HUES64 (cell line): ENCODE data around the gene ADCY2.

Experiments used
- H3K27ac ChIP-seq: 2 replicates; pipeline ENCODE4 v1.7.0; 2013; ENCODE audit warnings: low read depth, low read length, inconsistent platforms
- H3K27me3 ChIP-seq: 2 replicates; pipeline ENCODE4 v1.6.1; 2013; ENCODE audit warnings: mild to moderate bottlenecking, low read length; ENCODE audit not compliant: insufficient read depth
- H3K36me3 ChIP-seq: 2 replicates; pipeline ENCODE4 v1.6.1; 2013; ENCODE audit warnings: mild to moderate bottlenecking, low read length; ENCODE audit not compliant: insufficient read depth
- H3K4me1 ChIP-seq: 2 replicates; pipeline ENCODE4 v1.6.1; 2013; ENCODE audit warnings: mild to moderate bottlenecking, low read length, moderate library complexity; ENCODE audit not compliant: insufficient read depth
- H3K4me3 ChIP-seq: 2 replicates; pipeline ENCODE4 v1.5.1; 2013; ENCODE audit warnings: mild to moderate bottlenecking, low read length, moderate library complexity
- H3K9ac ChIP-seq: 2 replicates; pipeline ENCODE4 v1.6.1; 2013; ENCODE audit warnings: mild to moderate bottlenecking, low read depth, low read length
- H3K9me3 ChIP-seq: 2 replicates; pipeline ENCODE4 v1.6.1; 2013; ENCODE audit warnings: low read depth, low read length; ENCODE audit not compliant: insufficient read depth
- WGBS: fragments of 150-250, 120-280 bp; methylation state at CpG from one replicate; pipeline ENCODE4 v1.1.7; 2013; ENCODE audit warnings: missing lambda C conversion rate; 5-methylcytosine and 5-hydroxymethylcytosine counted together

ADCY2 gene

GRCh38 chr5:7589800-7590199 lies 193.9 kb downstream of the ADCY2 start:
- Histone ChIP-seq H3K4me1 (peaks cover 4% of the 10 kb centered on the region; the same call in 1 of the 2 replicates), H3K4me3 (no peak overlapping the region)

DNA sequence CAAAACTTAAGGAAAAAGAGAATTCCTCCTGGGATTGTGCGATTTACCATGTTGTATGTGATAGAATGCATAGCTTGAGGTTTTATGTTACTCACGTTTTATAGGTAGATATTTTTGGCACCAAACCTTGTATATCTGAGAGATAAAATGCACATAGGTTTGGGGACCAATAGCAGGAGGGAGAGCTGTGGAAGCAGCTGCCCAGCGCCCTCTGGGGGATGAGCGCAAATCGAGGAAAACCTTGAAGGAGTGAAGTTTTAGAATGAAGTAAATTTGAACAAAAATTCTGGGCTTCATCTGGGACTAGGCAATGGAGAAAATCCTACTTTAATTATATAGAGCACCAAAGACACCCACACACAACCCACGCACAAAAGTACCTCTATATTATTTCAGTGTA lies 197.0 kb downstream of the ADCY2 start:
- no peak overlapping the region for H3K4me3 ChIP-seq
- H3K36me3 ChIP-seq, result no peaks in the 10 kb centered on the region
- no peaks in the 10 kb centered on the region for H3K9me3 ChIP-seq
- WGBS, result 75% methylated on average over 5 of the region's 6 CpGs
- no peaks in the 10 kb centered on the region for H3K27me3 ChIP-seq
- no peak overlapping the region for H3K9ac ChIP-seq
- peaks cover 28% of the 10 kb centered on the region for H3K4me1 ChIP-seq
- H3K27ac ChIP-seq, result no peak overlapping the region

More at GRCh38 chr5:7589800-7590199, 193.9 kb downstream of the ADCY2 start:
- peaks cover 3% of the 10 kb centered on the region; the same call in 1 of the 2 replicates for H3K36me3 ChIP-seq
- no peak overlapping the region for H3K27ac ChIP-seq
- no peaks in the 10 kb centered on the region for H3K9me3 ChIP-seq
- 89% methylated on average over 5 of the region's 5 CpGs for WGBS
- H3K9ac ChIP-seq, result no peak overlapping the region
- no peaks in the 10 kb centered on the region for H3K27me3 ChIP-seq

DNA sequence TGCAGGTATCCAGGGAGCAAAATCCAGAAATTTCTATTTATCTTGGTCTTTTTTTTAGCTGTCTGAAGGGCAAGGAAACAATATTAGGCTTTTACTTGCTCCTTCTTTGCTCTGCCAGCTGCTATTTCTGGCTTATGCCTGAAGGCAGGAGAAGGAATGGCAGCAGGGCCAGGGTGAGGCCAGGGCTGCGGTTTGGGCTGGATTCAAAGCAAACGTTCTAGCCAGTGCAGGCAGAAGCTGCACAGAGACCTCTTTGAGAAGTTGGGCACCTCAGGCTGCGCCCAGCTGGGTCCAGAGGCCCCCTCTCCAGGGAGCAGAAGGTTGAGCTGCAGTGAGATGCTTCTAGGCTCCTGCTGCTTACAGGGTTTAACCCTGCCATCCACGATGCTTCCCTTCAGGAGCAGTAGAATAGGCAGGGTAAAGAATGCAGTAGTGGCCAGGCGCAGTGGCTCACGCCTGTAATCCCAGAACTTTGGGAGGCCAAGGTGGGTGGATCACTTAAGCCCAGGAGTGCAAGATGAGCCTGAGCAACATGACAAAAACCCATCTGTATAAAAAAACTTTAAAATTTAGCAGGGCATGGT lies 201.2 kb downstream of the ADCY2 start:
- H3K36me3 ChIP-seq, result no peaks in the 10 kb centered on the region
- no peak overlapping the region for H3K4me3 ChIP-seq
- no peaks in the 10 kb centered on the region for H3K9me3 ChIP-seq
- H3K27me3 ChIP-seq, result no peaks in the 10 kb centered on the region
- H3K27ac ChIP-seq, result no peak overlapping the region
- WGBS, result 93% methylated on average over 6 of the region's 6 CpGs
- H3K4me1 ChIP-seq, result peaks cover 28% of the 10 kb centered on the region
- no peak overlapping the region for H3K9ac ChIP-seq

DNA sequence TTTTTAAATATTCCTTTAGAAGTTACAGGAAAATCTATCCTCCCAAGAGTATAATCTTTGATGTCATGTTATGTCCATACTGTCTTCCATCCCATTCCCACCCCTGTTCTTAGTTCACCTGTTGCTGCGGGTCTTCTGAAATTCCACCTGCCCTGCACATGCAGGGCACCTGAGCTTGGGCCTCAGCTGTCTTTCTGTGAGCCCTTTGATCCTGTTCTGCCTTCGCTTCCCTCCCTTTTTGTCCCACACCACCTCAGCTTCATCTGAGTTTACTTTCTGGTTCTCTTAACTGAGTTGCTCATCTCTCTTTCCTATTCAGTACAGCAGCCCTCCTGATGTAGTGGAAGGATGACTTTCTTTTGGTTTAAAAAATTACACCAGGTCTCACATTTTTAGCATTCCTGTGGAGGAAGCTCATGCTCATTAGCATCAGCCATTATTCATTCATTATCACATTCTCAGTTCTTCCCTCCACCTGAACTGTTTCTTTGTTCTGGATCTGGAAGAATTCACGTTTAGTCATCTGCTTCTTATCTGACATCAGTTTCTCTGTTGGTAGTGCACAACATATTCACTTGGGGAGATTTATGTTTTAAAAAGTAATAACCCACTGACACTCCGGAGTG lies 211.0 kb downstream of the ADCY2 start:
- 0 out of 2 replicates have a peak, but pooled peaks cover 3% of the 10 kb centered on the region for H3K9me3 ChIP-seq
- H3K4me1 ChIP-seq, result peaks cover 42% of the 10 kb centered on the region
- H3K27me3 ChIP-seq, result no peaks in the 10 kb centered on the region
- peaks cover 5% of the 10 kb centered on the region; the same call in 1 of the 2 replicates for H3K36me3 ChIP-seq
- H3K27ac ChIP-seq, result peak overlapping the region; percentile 78
- peak overlapping the region; percentile 60; the same call in 1 of the 2 replicates for H3K9ac ChIP-seq
- 51% methylated on average over 4 of the region's 4 CpGs for WGBS
- no peak overlapping the region for H3K4me3 ChIP-seq

- H3K4me1 ChIP-seq, result peaks cover 45% of the 10 kb centered on the region
- H3K9ac ChIP-seq, result no peak overlapping the region
- no peaks in the 10 kb centered on the region for H3K27me3 ChIP-seq
- no peak overlapping the region for H3K4me3 ChIP-seq
- H3K36me3 ChIP-seq, result no peaks in the 10 kb centered on the region
- no peaks in the 10 kb centered on the region for H3K9me3 ChIP-seq
- H3K27ac ChIP-seq, result no peak overlapping the region
These were observed 212.8 kb downstream of the ADCY2 start for GRCh38 chr5:7608772-7609171.

DNA sequence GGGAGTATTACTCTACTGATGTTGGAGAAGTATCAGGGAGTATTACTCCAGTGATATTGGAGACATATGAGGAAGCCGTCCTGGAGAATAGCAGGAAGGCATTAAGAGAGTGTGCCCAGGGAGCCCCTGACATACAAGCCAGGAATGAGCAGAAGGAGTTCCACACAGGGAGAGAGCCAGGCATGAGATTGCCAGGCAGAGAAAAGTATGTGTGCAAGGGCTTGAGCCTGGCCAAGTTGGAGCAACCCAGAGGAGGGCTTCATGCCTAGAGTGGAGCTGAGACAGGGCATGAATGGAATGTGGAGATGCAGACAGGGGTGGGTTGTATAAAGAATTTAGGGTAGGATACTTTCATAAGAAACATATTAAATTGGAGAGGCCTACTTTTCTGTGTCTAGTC lies 213.8 kb downstream of the ADCY2 start:
- Histone ChIP-seq H3K9me3 (no peaks in the 10 kb centered on the region), H3K36me3 (no peaks in the 10 kb centered on the region)

GRCh38 chr5:7610531-7611177 lies 214.7 kb downstream of the ADCY2 start:
- Histone ChIP-seq H3K9ac (no peak overlapping the region), H3K36me3 (no peaks in the 10 kb centered on the region)
- WGBS, result 87% methylated on average over 2 of the region's 2 CpGs

More for the DNA sequence above, 213.8 kb downstream of the ADCY2 start:
- H3K4me1 ChIP-seq, result peaks cover 45% of the 10 kb centered on the region
- WGBS, result 55% methylated on average over 1 of the region's 1 CpG
- H3K4me3 ChIP-seq, result no peak overlapping the region
- H3K27ac ChIP-seq, result no peak overlapping the region
- H3K27me3 ChIP-seq, result no peaks in the 10 kb centered on the region
- no peak overlapping the region for H3K9ac ChIP-seq

GRCh38 chr5:7611518-7611917 lies 215.6 kb downstream of the ADCY2 start:
- H3K9me3 ChIP-seq, result no peaks in the 10 kb centered on the region
- no peaks in the 10 kb centered on the region for H3K36me3 ChIP-seq
- H3K4me1 ChIP-seq, result peaks cover 46% of the 10 kb centered on the region
- no peak overlapping the region for H3K4me3 ChIP-seq
- WGBS, result 96% methylated on average over 1 of the region's 1 CpG
- H3K27ac ChIP-seq, result no peak overlapping the region
- no peak overlapping the region for H3K9ac ChIP-seq
- no peaks in the 10 kb centered on the region for H3K27me3 ChIP-seq

More at GRCh38 chr5:7610531-7611177, 214.7 kb downstream of the ADCY2 start:
- Histone ChIP-seq H3K9me3 (no peaks in the 10 kb centered on the region), H3K27ac (no peak overlapping the region), H3K4me3 (no peak overlapping the region), H3K27me3 (no peaks in the 10 kb centered on the region), H3K4me1 (peaks cover 45% of the 10 kb centered on the region)

GRCh38 chr5:7615566-7616061 lies 219.7 kb downstream of the ADCY2 start:
- Histone ChIP-seq H3K9me3 (no peaks in the 10 kb centered on the region), H3K9ac (no peak overlapping the region), H3K4me3 (no peak overlapping the region), H3K27me3 (no peaks in the 10 kb centered on the region), H3K27ac (no peak overlapping the region), H3K36me3 (no peaks in the 10 kb centered on the region), H3K4me1 (peaks cover 24% of the 10 kb centered on the region)
- WGBS, result 86% methylated on average over 2 of the region's 2 CpGs

GRCh38 chr5:7616897-7617296 lies 221.0 kb downstream of the ADCY2 start:
- no peak overlapping the region for H3K9ac ChIP-seq
- no peaks in the 10 kb centered on the region for H3K9me3 ChIP-seq
- H3K27me3 ChIP-seq, result no peaks in the 10 kb centered on the region
- H3K27ac ChIP-seq, result no peak overlapping the region
- no peak overlapping the region for H3K4me3 ChIP-seq
- no peaks in the 10 kb centered on the region for H3K36me3 ChIP-seq
- H3K4me1 ChIP-seq, result peaks cover 21% of the 10 kb centered on the region
- 84% methylated on average over 2 of the region's 2 CpGs for WGBS

GRCh38 chr5:7622498-7622897 lies 226.6 kb downstream of the ADCY2 start:
- 92% methylated on average over 2 of the region's 2 CpGs for WGBS
- H3K9me3 ChIP-seq, result no peaks in the 10 kb centered on the region
- peaks cover 5% of the 10 kb centered on the region; the same call in 1 of the 2 replicates for H3K4me1 ChIP-seq
- H3K27ac ChIP-seq, result no peak overlapping the region
- no peak overlapping the region for H3K4me3 ChIP-seq
- no peak overlapping the region for H3K9ac ChIP-seq
- H3K36me3 ChIP-seq, result peaks cover 19% of the 10 kb centered on the region
- H3K27me3 ChIP-seq, result no peaks in the 10 kb centered on the region
